Endothelial cell of umbilical vein (primary cell): Measurements from ENCODE around the gene RNF121. TPM values are rescaled to one million over a fixed set of nuclear protein-coding genes. Genes with fewer than 3 reads are reported as not detected.

Experiments used
- BruUV-seq: library from RNA; stranded (reverse); fragments of 400-500 nt; replicated peaks from 2 replicates; lab custom pipeline; 2021; lab: Mats Ljungman, UMichigan
- CTCF ChIA-PET: fragments of 300-600, 350-600 bp; sonication (Branson Sonifier 250); formaldehyde crosslinking; loops from one replicate; lab custom pipeline; 2021; ENCODE audit warnings: antibody characterized with exemption, inconsistent platforms; lab: Charles Lee
- POLR2A ChIA-PET: fragments of 300-600, 350-600 bp; sonication (Branson Sonifier 250); formaldehyde crosslinking; loops from one replicate; lab custom pipeline; 2021; ENCODE audit warnings: antibody characterized with exemption, inconsistent platforms; lab: Charles Lee
- DNase-seq: peaks from one replicate; pipeline ENCODE4 v3.0.0-alpha.2; 2011; ENCODE audit warnings: low read depth, low spot score
- FAIRE-seq: peaks from 2 replicates; lab custom pipeline; 2011; peaks lifted over from hg19 to GRCh38; lab: Jason Lieb, UNC
- H2AFZ ChIP-seq: 2 replicates; pipeline ENCODE4 v1.6.0; 2012; ENCODE audit warnings: low read depth, low read length, control low read depth, inconsistent platforms
- H3K27ac ChIP-seq: 2 replicates; pipeline ENCODE4 v1.5.1; 2011; ENCODE audit warnings: low read depth, mild to moderate bottlenecking, control low read depth, low read length, moderate library complexity; ENCODE audit not compliant: insufficient read depth
- H3K27me3 ChIP-seq, 2 experiments: 2 replicates each; pipeline versions ENCODE4 v1.6.0 to v1.6.1; 2011; ENCODE audit warnings: low read length in 2 of 2, mixed read lengths in 1 of 2; ENCODE audit not compliant: control insufficient read depth in 2 of 2, insufficient read depth in 2 of 2
- H3K36me3 ChIP-seq, 2 experiments: 2 replicates in 1 of 2; 3 replicates in 1 of 2; pipeline ENCODE4 v1.5.1; 2011; ENCODE audit warnings: low read length in 2 of 2, mild to moderate bottlenecking in 1 of 2, moderate library complexity in 1 of 2; ENCODE audit not compliant: control insufficient read depth in 2 of 2, insufficient read depth in 2 of 2; ENCODE audit errors: extremely low read depth in 1 of 2
- H3K4me1 ChIP-seq: 3 replicates; pipeline ENCODE4 v1.5.1; 2011; ENCODE audit warnings: mild to moderate bottlenecking, low read length; ENCODE audit not compliant: control insufficient read depth, insufficient read depth; ENCODE audit errors: extremely low read depth
- H3K4me2 ChIP-seq: 2 replicates; pipeline ENCODE4 v1.6.1; 2011; ENCODE audit warnings: low read length, control low read depth, mixed read lengths; ENCODE audit not compliant: insufficient read depth
- H3K4me3 ChIP-seq, 3 experiments: fragments of 200-600 bp in 1 of 3; sonication (generic), shearing (Covaris generic) in 1 of 3; replicated peaks in 1 of 3; 2 replicates each; pipeline ENCODE4 v1.5.1; 2011 to 2016; ENCODE audit warnings: control low read depth in 3 of 3, low read length in 3 of 3, mild to moderate bottlenecking in 2 of 3, inconsistent platforms in 1 of 3, low read depth in 1 of 3, moderate library complexity in 1 of 3; ENCODE audit not compliant: insufficient read depth in 1 of 3
- H3K79me2 ChIP-seq: 2 replicates; pipeline ENCODE4 v1.6.0; 2012; ENCODE audit warnings: low read length, inconsistent platforms; ENCODE audit not compliant: control insufficient read depth, insufficient read depth
- H3K9ac ChIP-seq: replicated peaks from 2 replicates; pipeline ENCODE3; 2011; ENCODE audit warnings: low read length, control low read depth; ENCODE audit not compliant: insufficient read depth; ENCODE audit errors: extremely low read depth
- H3K9me1 ChIP-seq: replicated peaks from 3 replicates; pipeline ENCODE4 v1.6.0; 2011; ENCODE audit warnings: mild to moderate bottlenecking, low read length; ENCODE audit not compliant: control insufficient read depth, insufficient read depth; ENCODE audit errors: extremely low read depth
- H3K9me3 ChIP-seq: replicated peaks from 2 replicates; pipeline ENCODE4 v1.5.1; 2012; ENCODE audit warnings: low read length, inconsistent platforms; ENCODE audit not compliant: control insufficient read depth, insufficient read depth
- H4K20me1 ChIP-seq: replicated peaks from 2 replicates; pipeline ENCODE3; 2011; ENCODE audit warnings: mild to moderate bottlenecking, low read length; ENCODE audit not compliant: control insufficient read depth, insufficient read depth; ENCODE audit errors: extremely low read depth
- FOS ChIP-seq: IDR thresholded peaks from 2 replicates; pipeline ENCODE4 v1.6.1; 2011; ENCODE audit warnings: mild to moderate bottlenecking, low read length, moderate library complexity, borderline replicate concordance; ENCODE audit not compliant: insufficient read depth
- GATA2 ChIP-seq: IDR thresholded peaks from 2 replicates; pipeline ENCODE4 v1.7.0; 2011; ENCODE audit warnings: low read depth, mild to moderate bottlenecking, moderate library complexity, mixed read lengths, low read length; ENCODE audit not compliant: insufficient read length, insufficient read depth
- JUN ChIP-seq: IDR thresholded peaks from 2 replicates; pipeline ENCODE4 v1.6.1; 2011; ENCODE audit warnings: borderline replicate concordance, low read depth; ENCODE audit not compliant: insufficient read length, insufficient read depth
- MYC ChIP-seq: IDR thresholded peaks from one replicate; pipeline ENCODE4 v1.6.1; 2011; ENCODE audit warnings: mild to moderate bottlenecking, low read depth, low read length
- POLR2A ChIP-seq: IDR thresholded peaks from 2 replicates; pipeline ENCODE4 v1.6.1; 2012; ENCODE audit warnings: low read depth, mild to moderate bottlenecking, control low read depth, low read length
- POLR2AphosphoS5 ChIP-seq: IDR thresholded peaks from 2 replicates; pipeline ENCODE4 v1.6.1; 2012; ENCODE audit warnings: low read depth, mild to moderate bottlenecking, control low read depth, low read length, moderate library complexity; ENCODE audit not compliant: insufficient read depth
- dilution Hi-C: fragments of 300-500 bp; cut with MboI; formaldehyde crosslinking; loops from one replicate; pipeline ENCODE4 v1.15.0; 2019; ENCODE audit warnings: low sequenced_read_pairs; ENCODE audit not compliant: extremely low pct_ligation_motif_present
- intact Hi-C: fragments of 100-400 bp; cut with micrococcal nuclease; formaldehyde crosslinking; loops from one replicate; pipeline ENCODE4 v1.10.0; 2022
- polyA plus RNA-seq, 4 experiments: library from polyadenylated mRNA; depleted of rRNA in 3 of 4; stranded (reverse) in 3 of 4; unstranded in 1 of 4; fragments of >200 nt; gene quantifications; 2 replicates each; pipeline versions ENCODE4 v1.2.1 to v1.2.3, GENCODE V29; 2011 to 2012; ENCODE audit warnings: missing spikeins in 1 of 4
- total RNA-seq: library from RNA; stranded (reverse); gene quantifications from 2 replicates; pipeline ENCODE4 v1.2.3, GENCODE V29; 2021
- TF ChIP-seq, protein P1 (sequence below), 2 donors: IDR thresholded peaks; 1 replicate in 1 of 2; 2 replicates in 1 of 2; pipeline ENCODE4 v1.5.1; 2011; ENCODE audit warnings: low read length in 2 of 2, mild to moderate bottlenecking in 2 of 2, moderate library complexity in 2 of 2, control low read depth in 1 of 2, inconsistent platforms in 1 of 2, low read depth in 1 of 2; ENCODE audit not compliant: insufficient read depth in 1 of 2; ENCODE audit errors: extremely low read depth in 1 of 2

Gene RNF121
- total and polyA plus RNA-seq, 2 donors (not counting 3 experiments of a cell fraction or from before 2014, with no cell fraction given): 61.4 to 99.9 TPM

GRCh38 chr11:71930556-71931244 is 1.9 kb downstream of the RNF121 start:
- TF ChIP-seq FOS (no peak), JUN (no peak), MYC (no peak), GATA2 (no peak), POLR2A (no peak), POLR2AphosphoS5 (no peak)
- TF ChIP-seq, protein P1, sequence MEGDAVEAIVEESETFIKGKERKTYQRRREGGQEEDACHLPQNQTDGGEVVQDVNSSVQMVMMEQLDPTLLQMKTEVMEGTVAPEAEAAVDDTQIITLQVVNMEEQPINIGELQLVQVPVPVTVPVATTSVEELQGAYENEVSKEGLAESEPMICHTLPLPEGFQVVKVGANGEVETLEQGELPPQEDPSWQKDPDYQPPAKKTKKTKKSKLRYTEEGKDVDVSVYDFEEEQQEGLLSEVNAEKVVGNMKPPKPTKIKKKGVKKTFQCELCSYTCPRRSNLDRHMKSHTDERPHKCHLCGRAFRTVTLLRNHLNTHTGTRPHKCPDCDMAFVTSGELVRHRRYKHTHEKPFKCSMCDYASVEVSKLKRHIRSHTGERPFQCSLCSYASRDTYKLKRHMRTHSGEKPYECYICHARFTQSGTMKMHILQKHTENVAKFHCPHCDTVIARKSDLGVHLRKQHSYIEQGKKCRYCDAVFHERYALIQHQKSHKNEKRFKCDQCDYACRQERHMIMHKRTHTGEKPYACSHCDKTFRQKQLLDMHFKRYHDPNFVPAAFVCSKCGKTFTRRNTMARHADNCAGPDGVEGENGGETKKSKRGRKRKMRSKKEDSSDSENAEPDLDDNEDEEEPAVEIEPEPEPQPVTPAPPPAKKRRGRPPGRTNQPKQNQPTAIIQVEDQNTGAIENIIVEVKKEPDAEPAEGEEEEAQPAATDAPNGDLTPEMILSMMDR (IDR thresholded peaks at IDR 0.05; ENCODE audit: extremely low read depth in 1 of 2, insufficient read depth in 1 of 2, low read depth in 1 of 2, low read length in 2 of 2): no peak
- H3K4me1 ChIP-seq: peaks cover 70% of the 10 kb centered on the region
- DNase-seq (no peak), FAIRE-seq (no peak)
- peaks cover 71% of the 10 kb centered on the region for H3K79me2 ChIP-seq
- H4K20me1 ChIP-seq: no peaks in the 10 kb centered on the region
- BruUV-seq: no TSS peak
- peak overlapping the region in 2 of 3 experiments; percentile 78 to 95 for H3K4me3 ChIP-seq
- H3K4me2 ChIP-seq: peak overlapping the region; percentile 75
- intact Hi-C loops: no loop called here
- H3K36me3 ChIP-seq: no peaks in the 10 kb centered on the region
- no peaks in the 10 kb centered on the region for H3K9me1 ChIP-seq
- H2AFZ ChIP-seq: no peak overlapping the region
- ChIA-PET CTCF (interaction anchor here (4.2 kb wide), 1 partner anchor 13 kb away, joined by 20 read pairs; no protein-coding TSS in a partner anchor), POLR2A (no interaction called here)
- H3K27ac ChIP-seq: no peak overlapping the region
- H3K9me3 ChIP-seq: no peaks in the 10 kb centered on the region
- no peaks in the 10 kb centered on the region for H3K27me3 ChIP-seq
- no peak overlapping the region for H3K9ac ChIP-seq
- dilution Hi-C loops: no loop called here
